ENCODE data around the gene FGF7. TPM values are rescaled to one million over a fixed set of nuclear protein-coding genes. Genes with fewer than 3 reads are reported as not detected.
"Not testable (repeated sequence)": the region's sequence is repeated elsewhere in the genome, so short reads cannot be mapped to it uniquely, and the experiment has no call there.

FGF7 gene
- total RNA-seq, 1 experiment from 2014 or later, result not detected

DNA sequence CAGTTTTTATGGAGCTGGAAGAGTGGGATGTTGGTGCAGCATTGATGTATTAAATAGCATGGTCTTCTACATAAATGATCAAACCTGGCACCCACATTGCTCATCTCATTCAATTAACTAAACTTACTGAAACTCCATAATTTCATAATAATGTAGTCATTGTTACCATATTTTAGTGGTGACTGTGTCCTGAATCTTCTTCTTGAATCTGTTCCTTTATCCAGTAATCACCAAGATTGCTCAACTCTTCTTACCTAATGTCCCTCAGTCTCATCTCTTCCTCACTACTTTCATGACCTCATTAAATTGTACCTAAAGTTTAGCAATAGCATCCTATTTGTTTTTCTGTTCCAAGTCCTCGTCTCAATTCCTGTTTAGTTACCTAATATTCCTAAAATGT lies 69.8 kb downstream of the FGF7 start:
- H3K36me3 ChIP-seq (replicated peaks; ENCODE audit: control insufficient read depth, insufficient read depth, low read length), result no peaks in the 10 kb centered on the region
- H3K4me3 ChIP-seq (ENCODE audit: insufficient read depth, low read depth, low read length), result no peak overlapping the region
- DNase-seq, result no peak
- no peaks in the 10 kb centered on the region for H3K27me3 ChIP-seq (ENCODE audit: control insufficient read depth, insufficient read depth, low read length)

DNA sequence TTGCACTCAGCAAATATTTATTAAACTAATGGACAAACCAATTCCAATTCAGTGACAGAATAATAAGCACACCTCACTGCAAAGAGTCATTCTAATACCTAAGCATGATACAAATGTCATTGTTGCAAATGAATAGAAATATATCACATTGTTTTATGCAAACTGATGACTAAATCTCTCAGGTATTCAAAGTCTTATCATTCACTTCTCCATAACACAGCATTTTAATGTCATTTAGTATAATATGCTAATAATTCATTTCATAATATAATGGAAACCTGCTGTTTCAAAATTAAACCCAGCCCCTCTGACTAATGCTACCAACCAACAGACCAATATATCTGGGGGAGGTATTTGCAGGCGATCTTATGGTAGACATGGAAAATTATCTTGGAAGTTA lies 71.8 kb downstream of the FGF7 start:
- no peak for DNase-seq

DNA sequence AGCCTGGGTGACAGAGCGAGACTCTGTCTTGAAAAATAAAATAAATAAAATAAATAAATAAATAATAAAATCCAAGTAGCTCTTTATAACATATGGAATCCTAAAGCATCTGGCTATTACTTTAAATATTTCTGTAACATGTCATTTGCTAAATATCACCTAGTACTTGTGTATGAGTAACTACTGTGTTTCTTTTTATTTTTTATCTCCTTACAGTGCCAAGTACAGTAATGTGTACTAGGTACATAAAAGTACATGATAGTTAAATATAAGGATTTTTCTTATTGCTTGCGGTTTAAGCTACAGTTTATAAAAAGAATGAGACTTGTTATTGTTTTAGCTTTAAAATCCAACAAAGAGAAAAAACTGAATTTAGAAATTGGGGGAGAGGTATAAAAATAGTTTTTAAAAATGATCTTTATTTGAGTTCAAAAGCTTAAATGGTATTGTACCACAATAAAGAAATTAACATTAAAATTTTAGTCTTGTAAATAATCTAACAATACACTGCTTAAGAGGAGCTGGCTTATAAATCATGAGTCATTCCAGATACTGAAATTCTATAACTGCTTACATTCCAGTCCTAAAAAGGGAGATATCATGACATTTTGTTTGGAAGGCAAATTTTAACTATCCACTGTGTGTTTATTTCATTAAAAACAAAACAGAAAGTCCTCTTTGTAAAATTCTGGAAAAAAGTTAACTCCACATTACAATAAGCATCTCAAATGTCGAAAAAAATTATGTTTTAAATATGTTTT lies 73.1 kb downstream of the FGF7 start:
- H3K4me3 ChIP-seq (ENCODE audit: insufficient read depth, low read depth, low read length), result no peak overlapping the region
- no peaks in the 10 kb centered on the region for H3K36me3 ChIP-seq (replicated peaks; ENCODE audit: control insufficient read depth, insufficient read depth, low read length)
- no peak for DNase-seq
- H3K27me3 ChIP-seq (ENCODE audit: control insufficient read depth, insufficient read depth, low read length), result no peaks in the 10 kb centered on the region

More for the DNA sequence above, 71.8 kb downstream of the FGF7 start:
- H3K36me3 ChIP-seq (replicated peaks; ENCODE audit: control insufficient read depth, insufficient read depth, low read length), result no peaks in the 10 kb centered on the region
- no peak overlapping the region for H3K4me3 ChIP-seq (ENCODE audit: insufficient read depth, low read depth, low read length)
- H3K27me3 ChIP-seq (ENCODE audit: control insufficient read depth, insufficient read depth, low read length), result no peaks in the 10 kb centered on the region

DNA sequence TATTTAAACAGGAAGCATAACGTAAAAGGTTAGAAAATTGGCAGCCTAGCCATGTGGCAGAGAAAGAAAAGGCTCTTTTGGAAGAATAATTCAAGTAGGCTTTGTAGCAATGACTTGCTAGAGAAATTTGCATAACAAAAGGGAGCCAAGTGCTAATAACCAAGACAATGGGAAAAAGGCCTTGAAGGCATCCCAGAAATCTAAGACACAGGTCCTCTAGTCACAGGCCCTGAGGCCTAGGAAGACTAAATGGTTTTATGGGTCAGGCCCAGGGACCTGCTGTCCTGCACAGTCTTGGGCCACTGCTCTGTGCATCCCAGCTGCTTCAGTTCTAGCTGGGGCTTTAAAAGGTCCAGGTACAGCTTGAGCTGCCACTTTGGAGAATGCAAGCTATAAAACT lies 78.5 kb downstream of the FGF7 start:
- H3K36me3 ChIP-seq (replicated peaks; ENCODE audit: control insufficient read depth, insufficient read depth, low read length), result no peaks in the 10 kb centered on the region
- DNase-seq, result no peak

DNA sequence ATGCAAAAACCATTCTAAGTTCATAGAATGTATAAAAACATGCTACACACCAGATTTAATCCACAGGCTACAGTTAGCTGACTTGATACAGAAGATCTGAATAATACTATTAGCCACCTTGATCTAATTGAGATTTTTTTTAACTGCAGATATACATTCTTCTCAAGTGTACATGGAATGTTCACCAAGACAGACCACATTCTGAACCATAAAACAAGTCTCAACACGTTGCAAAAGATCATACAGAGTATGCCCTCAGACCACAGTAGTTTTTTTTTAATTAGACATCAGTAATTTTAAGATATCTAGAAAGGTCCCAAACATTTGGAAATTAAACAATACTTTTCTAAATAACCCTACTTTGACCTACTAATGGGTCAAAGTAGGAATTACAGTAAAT lies 83.3 kb downstream of the FGF7 start:
- Histone ChIP-seq H3K4me3 (ENCODE audit: insufficient read depth, low read depth, low read length) (no peak overlapping the region), H3K36me3 (replicated peaks; ENCODE audit: control insufficient read depth, insufficient read depth, low read length) (no peaks in the 10 kb centered on the region)

More for the DNA sequence above, 78.5 kb downstream of the FGF7 start:
- no peak overlapping the region for H3K4me3 ChIP-seq (ENCODE audit: insufficient read depth, low read depth, low read length)
- H3K27me3 ChIP-seq (ENCODE audit: control insufficient read depth, insufficient read depth, low read length), result no peaks in the 10 kb centered on the region

DNA sequence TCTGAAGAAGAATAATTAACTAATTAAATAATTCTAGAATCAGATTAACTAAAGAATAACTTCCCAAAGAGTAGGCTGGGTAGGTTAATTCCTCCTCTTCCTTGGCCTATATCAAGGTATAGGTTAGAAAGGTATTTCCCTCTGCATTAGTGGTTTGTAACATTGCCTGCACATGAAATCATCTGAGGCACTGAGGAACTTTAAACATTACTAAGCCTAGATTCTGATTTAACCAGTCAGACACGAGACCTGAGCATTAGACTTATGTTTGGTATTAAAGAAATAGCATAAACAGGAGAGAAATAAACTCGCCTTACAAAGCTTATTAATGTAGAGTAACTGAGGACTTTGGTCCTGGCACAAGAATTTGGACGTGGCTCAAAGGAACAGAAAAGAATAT lies 84.2 kb downstream of the FGF7 start:
- no peak overlapping the region for H3K4me3 ChIP-seq (ENCODE audit: insufficient read depth, low read depth, low read length)
- no peaks in the 10 kb centered on the region for H3K27me3 ChIP-seq (ENCODE audit: control insufficient read depth, insufficient read depth, low read length)
- no peaks in the 10 kb centered on the region for H3K36me3 ChIP-seq (replicated peaks; ENCODE audit: control insufficient read depth, insufficient read depth, low read length)
- no peak for DNase-seq

More for the DNA sequence above, 83.3 kb downstream of the FGF7 start:
- no peak for DNase-seq
- H3K27me3 ChIP-seq (ENCODE audit: control insufficient read depth, insufficient read depth, low read length), result no peaks in the 10 kb centered on the region

DNA sequence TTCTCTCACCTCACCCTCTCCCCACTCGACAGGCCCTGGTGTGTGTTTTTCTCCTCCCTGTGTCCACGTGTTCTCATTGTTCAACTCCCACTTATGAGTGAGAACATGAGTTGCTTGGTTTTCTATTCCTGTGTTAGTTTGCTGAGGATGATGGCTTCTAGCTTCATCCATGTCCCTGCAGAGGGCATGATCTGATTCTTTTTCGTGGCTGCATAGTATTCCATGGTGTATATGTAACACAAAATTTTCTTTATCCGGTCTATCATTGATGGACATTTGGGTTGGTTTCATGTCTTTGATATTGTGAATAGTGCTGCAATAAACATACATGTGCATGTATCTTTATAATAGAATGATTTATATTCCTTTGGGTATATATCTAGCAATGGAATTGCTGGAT lies 89.7 kb downstream of the FGF7 start:
- not testable (repeated sequence) for H3K4me3 ChIP-seq (ENCODE audit: insufficient read depth, low read depth, low read length); H3K27me3 ChIP-seq (ENCODE audit: control insufficient read depth, insufficient read depth, low read length)

DNA sequence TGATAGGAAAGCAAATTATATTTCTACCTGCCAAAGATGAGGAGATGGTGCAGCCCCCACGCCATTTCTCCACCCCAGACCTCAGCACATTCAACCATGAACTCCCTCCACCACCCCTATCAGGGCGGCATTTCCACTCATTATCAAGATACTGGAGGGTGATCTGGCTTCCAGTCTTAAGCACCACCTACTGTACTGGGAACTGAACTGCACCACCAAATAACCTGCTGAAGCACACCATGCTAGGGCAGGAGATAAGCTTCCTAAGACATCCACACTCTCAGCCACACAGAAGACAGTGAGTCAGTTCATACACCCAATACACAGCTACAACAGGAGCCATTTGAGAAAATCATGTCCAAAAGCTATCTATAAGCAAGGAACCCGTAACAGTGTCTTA lies 98.8 kb downstream of the FGF7 start:
- DNase-seq, result no peak
- Histone ChIP-seq H3K4me3 (ENCODE audit: insufficient read depth, low read depth, low read length) (no peak overlapping the region), H3K36me3 (replicated peaks; ENCODE audit: control insufficient read depth, insufficient read depth, low read length) (no peaks in the 10 kb centered on the region), H3K27me3 (ENCODE audit: control insufficient read depth, insufficient read depth, low read length) (no peaks in the 10 kb centered on the region)

More for the DNA sequence above, 89.7 kb downstream of the FGF7 start:
- H3K36me3 ChIP-seq (replicated peaks; ENCODE audit: control insufficient read depth, insufficient read depth, low read length); DNase-seq: not testable (repeated sequence)

DNA sequence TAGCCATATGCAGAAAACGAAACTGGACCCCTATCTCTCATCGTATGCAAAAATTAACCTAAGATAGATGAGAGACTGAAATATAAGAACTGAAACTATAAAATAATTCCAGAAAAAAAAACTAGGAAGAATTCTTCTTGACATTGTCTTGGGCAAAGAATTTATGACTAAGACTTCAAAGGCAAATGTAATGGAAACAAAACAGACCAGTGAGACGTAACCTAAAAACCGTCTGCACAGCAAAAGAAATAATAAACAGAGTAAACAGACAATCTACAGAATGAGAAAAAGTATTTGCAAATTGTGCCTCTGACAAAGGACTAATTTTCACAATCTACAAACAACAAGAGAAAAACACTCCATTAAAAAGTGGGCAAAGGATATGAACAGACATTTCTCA lies 105.2 kb downstream of the FGF7 start:
- no peak overlapping the region for H3K4me3 ChIP-seq (ENCODE audit: insufficient read depth, low read depth, low read length)
- DNase-seq, result no peak
- H3K36me3 ChIP-seq (replicated peaks; ENCODE audit: control insufficient read depth, insufficient read depth, low read length), result no peaks in the 10 kb centered on the region
- no peaks in the 10 kb centered on the region for H3K27me3 ChIP-seq (ENCODE audit: control insufficient read depth, insufficient read depth, low read length)

DNA sequence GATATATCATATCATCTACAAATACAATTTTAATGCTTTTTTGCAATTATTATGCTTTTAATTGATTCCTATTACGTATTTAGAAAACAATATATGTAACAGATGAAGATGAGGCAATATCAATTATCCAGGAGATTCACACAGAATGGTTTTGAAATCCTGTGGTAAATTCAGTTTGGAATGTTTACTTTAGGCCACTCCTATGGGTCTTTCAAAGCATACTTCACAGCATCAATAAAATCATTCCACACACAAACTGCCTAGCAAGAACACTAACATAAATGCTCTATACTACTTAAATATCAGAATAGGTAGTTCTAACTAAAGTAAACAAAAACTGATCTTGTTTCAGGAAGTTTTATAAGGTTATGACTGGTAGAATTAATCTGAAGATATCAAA lies 107.0 kb downstream of the FGF7 start:
- DNase-seq, result no peak
- Histone ChIP-seq H3K36me3 (replicated peaks; ENCODE audit: control insufficient read depth, insufficient read depth, low read length) (no peaks in the 10 kb centered on the region), H3K4me3 (ENCODE audit: insufficient read depth, low read depth, low read length) (no peak overlapping the region), H3K27me3 (ENCODE audit: control insufficient read depth, insufficient read depth, low read length) (no peaks in the 10 kb centered on the region)

Other genes with a start within 250 kb of the FGF7 start
- 3.2 and 4.9 TPM in 2 replicates for gene FAM227B, start 197.6 kb downstream of the FGF7 start, total RNA-seq (2014; rRNA removed; shearing (Covaris generic))
- gene DTWD1, start 197.8 kb downstream of the FGF7 start, total RNA-seq (2014; rRNA removed; shearing (Covaris generic)), result 15.0 and 27.2 TPM in 2 replicates